ENCODE results near the gene KLHL6. TPM values are rescaled to one million over a fixed set of nuclear protein-coding genes. Genes with fewer than 3 reads are reported as not detected.

The KLHL6 gene
- total RNA-seq, 4 donors from 2014 or later = 0.60 to 17.0 (median 2.7) TPM

GRCh38 chr3:183439515-183439914 is 116.0 kb downstream of the KLHL6 start:
- no peak overlapping the region for H3K4me3 ChIP-seq
- H3K36me3 ChIP-seq = no peaks in the 10 kb centered on the region
- TF ChIP-seq, protein P1, sequence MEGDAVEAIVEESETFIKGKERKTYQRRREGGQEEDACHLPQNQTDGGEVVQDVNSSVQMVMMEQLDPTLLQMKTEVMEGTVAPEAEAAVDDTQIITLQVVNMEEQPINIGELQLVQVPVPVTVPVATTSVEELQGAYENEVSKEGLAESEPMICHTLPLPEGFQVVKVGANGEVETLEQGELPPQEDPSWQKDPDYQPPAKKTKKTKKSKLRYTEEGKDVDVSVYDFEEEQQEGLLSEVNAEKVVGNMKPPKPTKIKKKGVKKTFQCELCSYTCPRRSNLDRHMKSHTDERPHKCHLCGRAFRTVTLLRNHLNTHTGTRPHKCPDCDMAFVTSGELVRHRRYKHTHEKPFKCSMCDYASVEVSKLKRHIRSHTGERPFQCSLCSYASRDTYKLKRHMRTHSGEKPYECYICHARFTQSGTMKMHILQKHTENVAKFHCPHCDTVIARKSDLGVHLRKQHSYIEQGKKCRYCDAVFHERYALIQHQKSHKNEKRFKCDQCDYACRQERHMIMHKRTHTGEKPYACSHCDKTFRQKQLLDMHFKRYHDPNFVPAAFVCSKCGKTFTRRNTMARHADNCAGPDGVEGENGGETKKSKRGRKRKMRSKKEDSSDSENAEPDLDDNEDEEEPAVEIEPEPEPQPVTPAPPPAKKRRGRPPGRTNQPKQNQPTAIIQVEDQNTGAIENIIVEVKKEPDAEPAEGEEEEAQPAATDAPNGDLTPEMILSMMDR (IDR thresholded peaks at IDR 0.05) = no peak
- TF ChIP-seq EP300 (IDR thresholded peaks at IDR 0.05; ENCODE audit: low read depth) (no peak), POLR2AphosphoS5 (IDR thresholded peaks at IDR 0.05) (no peak), POLR2A (IDR thresholded peaks at IDR 0.05) (no peak)
- intact Hi-C loops (cut with DNase I; ENCODE audit: low total_unique reads) = no loop called here
- in situ Hi-C loops (cut with MboI; ENCODE audit: low pct_ligation_motif_present in 1 of 4, low pct_unique_long_range_greater_than_20kb in 1 of 4, low sequenced_read_pairs in 3 of 4) = no loop called here
- H3K4me1 ChIP-seq = no peaks in the 10 kb centered on the region
- no peak overlapping the region for H3K27ac ChIP-seq
- H3K27me3 ChIP-seq = no peaks in the 10 kb centered on the region
- WGBS, 2 donors (ENCODE audit: low coverage in 1 of 2) = 60 to 79% methylated on average over 3 of the region's 3 CpGs
- no peak for DNase-seq
- H3K9me3 ChIP-seq = peaks cover 8 to 10% of the 10 kb centered on the region in 2 donors

- 83% methylated on average over 1 of the region's 1 CpG; no CpG with 5 or more reads in 1 of the 2 donors for WGBS, 2 donors (ENCODE audit: low coverage in 1 of 2)
- in situ Hi-C loops (cut with MboI; ENCODE audit: low pct_ligation_motif_present in 1 of 4, low pct_unique_long_range_greater_than_20kb in 1 of 4, low sequenced_read_pairs in 3 of 4) (no loop called here), intact Hi-C loops (cut with DNase I; ENCODE audit: low total_unique reads) (no loop called here)
- TF ChIP-seq EP300 (IDR thresholded peaks at IDR 0.05; ENCODE audit: low read depth) = no peak
- no peak for TF ChIP-seq POLR2A (IDR thresholded peaks at IDR 0.05)
- TF ChIP-seq, protein P1 (IDR thresholded peaks at IDR 0.05) = no peak
- no peak for TF ChIP-seq POLR2AphosphoS5 (IDR thresholded peaks at IDR 0.05)
- Histone ChIP-seq H3K4me3 (no peak overlapping the region), H3K27ac (no peak overlapping the region), H3K9me3 (peaks cover 5 to 8% of the 10 kb centered on the region in 2 donors), H3K4me1 (no peaks in the 10 kb centered on the region), H3K27me3 (no peaks in the 10 kb centered on the region), H3K36me3 (no peaks in the 10 kb centered on the region)
- DNase-seq = peak; percentile 42
Measured at GRCh38 chr3:183438735-183439134, 116.8 kb downstream of the KLHL6 start.

GRCh38 chr3:183437666-183438564 is 117.6 kb downstream of the KLHL6 start:
- no peak for DNase-seq
- in situ Hi-C loops (cut with MboI; ENCODE audit: low pct_ligation_motif_present in 1 of 4, low pct_unique_long_range_greater_than_20kb in 1 of 4, low sequenced_read_pairs in 3 of 4) = no loop called here
- H3K36me3 ChIP-seq = no peaks in the 10 kb centered on the region
- no peaks in the 10 kb centered on the region for H3K4me1 ChIP-seq
- no peak overlapping the region for H3K4me3 ChIP-seq
- intact Hi-C loops (cut with DNase I; ENCODE audit: low total_unique reads) = no loop called here
- no peak overlapping the region for H3K27ac ChIP-seq
- TF ChIP-seq, protein P1 (IDR thresholded peaks at IDR 0.05) = no peak
- no peak for TF ChIP-seq EP300 (IDR thresholded peaks at IDR 0.05; ENCODE audit: low read depth)
- no peak for TF ChIP-seq POLR2AphosphoS5 (IDR thresholded peaks at IDR 0.05)
- no peak for TF ChIP-seq POLR2A (IDR thresholded peaks at IDR 0.05)
- H3K9me3 ChIP-seq = peaks cover 0 to under 1% of the 10 kb centered on the region in 2 donors
- H3K27me3 ChIP-seq = peaks cover under 1% of the 10 kb centered on the region
- WGBS, 2 donors (ENCODE audit: low coverage in 1 of 2) = 63 to 78% methylated on average over 1 to 6 of the region's 6 CpGs

Small RNA genes within 50 kb of the gene (small RNA-seq; reads per million reads assigned to genes)
- gene RF00092 (0 reads per million in 4 donors), gene RF00394 (0 reads per million in 4 donors), gene RF01241 (0 reads per million in 4 donors), gene SNORA63D (4.8 to 13.8 (median 6.6) reads per million in 4 donors)

Other genes starting within 250 kb of the KLHL6 start
- gene MCF2L2, start 127.1 kb downstream of the KLHL6 start, total RNA-seq = 1 to 10 TPM in 3 of 4 donors, under 1 TPM in 1; 0.20 to 3.7 (median 2.0) TPM
- 100 to 1,000 TPM in 1 of 4 donors, 10 to 100 TPM in 3; 28.4 to 108 (median 65.4) TPM for gene KLHL24, start 79.9 kb upstream of the KLHL6 start, total RNA-seq
- 10 to 100 TPM; 10.1 to 23.2 (median 16.1) TPM for gene YEATS2, start 142.1 kb upstream of the KLHL6 start, total RNA-seq